ENCODE results near the gene ACIN1. TPM values are rescaled to one million over a fixed set of nuclear protein-coding genes. Genes with fewer than 3 reads are reported as not detected.

ACIN1 gene
- total and polyA plus RNA-seq, 9 of the 15 experiments (the other 6 are each of a cell fraction or from before 2014, with no cell fraction given) = 5.0 to 196 (median 129) TPM

- TF ChIP-seq UBTF (IDR thresholded peaks at IDR 0.05; ENCODE audit: borderline replicate concordance in 1 of 2, low read depth in 2 of 2, low read length in 2 of 2) = no peak
- no peak for TF ChIP-seq SP1 (CRISPR knock-in tag; IDR thresholded peaks at IDR 0.05)
- no peak for TF ChIP-seq CEBPG (CRISPR knock-in tag; IDR thresholded peaks at IDR 0.05)
- no peak for TF ChIP-seq CEBPG (tag; conservative IDR thresholded peaks at IDR 0.05 in 1 of 2, IDR thresholded peaks at IDR 0.05 in 1 of 2)
These were observed 49.0 kb upstream of the ACIN1 start (continued) for GRCh38 chr14:23143911-23144310.

- H2AFZ ChIP-seq (ENCODE audit: low read depth, low read length) = no peak overlapping the region
- CTCF ChIA-PET (ENCODE audit: low intra/inter-chr PET ratio) = no interaction called here
- WGBS (ENCODE audit: insufficient coverage, low coverage, missing lambda C conversion rate) = 70% methylated on average over 4 of the region's 4 CpGs
- no peaks in the 10 kb centered on the region for H3K9me3 ChIP-seq (replicated peaks; ENCODE audit: control insufficient read depth, insufficient read depth, low read depth, low read length)
- POLR2A ChIA-PET = interaction anchor here (0.5 to 1.2 kb wide), 2 partner anchors 65 to 377 kb away, joined by 3 read pairs; partner anchors contain the start of gene OXA1L
- in situ Hi-C loops (cut with MboI) = no loop called here
- H3K4me1 ChIP-seq (replicated peaks in 1 of 2; ENCODE audit: control insufficient read depth in 2 of 2, insufficient read depth in 2 of 2, low read length in 2 of 2) = peaks cover 31 to 45% of the 10 kb centered on the region in 2 experiments; a peak in 4 of 5 replicates
- no peak overlapping the region for H3K4me2 ChIP-seq (ENCODE audit: insufficient read depth, low read length)
- no peaks in the 10 kb centered on the region for H4K20me1 ChIP-seq (replicated peaks; ENCODE audit: control insufficient read depth, insufficient read depth, low read length)
- FAIRE-seq = no peak
- no peak for ATAC-seq
- H3K9me1 ChIP-seq (ENCODE audit: control insufficient read depth, insufficient read depth, low read length) = no peaks in the 10 kb centered on the region
- intact Hi-C loops (cut with micrococcal nuclease) = no loop called here
- DNase-seq (ENCODE audit: extremely low read depth in 1 of 4, low spot score in 3 of 4) = no peak
- H3K4me3 ChIP-seq = no peak overlapping the region
- no peak overlapping the region for H3K9ac ChIP-seq (ENCODE audit: insufficient read depth in 1 of 2, low read depth in 2 of 2, low read length in 2 of 2)
- no peaks in the 10 kb centered on the region for H3K79me2 ChIP-seq (ENCODE audit: control insufficient read depth, insufficient read depth, low read length)
- H3K27me3 ChIP-seq (ENCODE audit: control insufficient read depth in 2 of 2, insufficient read depth in 2 of 2, low read length in 2 of 2) = no peaks in the 10 kb centered on the region
- peaks cover 5% of the 10 kb centered on the region; the same call in 1 of the 3 replicates for H3K36me3 ChIP-seq (ENCODE audit: control insufficient read depth, insufficient read depth, low read length)
- no TSS peak for BruUV-seq (replicated peaks)
- no peak overlapping the region for H3K27ac ChIP-seq (ENCODE audit: extremely low read depth, low read depth, low read length)
- TF ChIP-seq RFX1 (IDR thresholded peaks at IDR 0.05) = no peak
- no peak for TF ChIP-seq POLR2AphosphoS5 (IDR thresholded peaks at IDR 0.05; ENCODE audit: control insufficient read depth, insufficient read depth, low read depth, low read length)
- no peak for TF ChIP-seq TGIF2 (CRISPR knock-in tag; IDR thresholded peaks at IDR 0.05)
- no peak for TF ChIP-seq TCF7 (IDR thresholded peaks at IDR 0.05; ENCODE audit: borderline replicate concordance)
- no peak for TF ChIP-seq ZBTB34 (CRISPR knock-in tag; IDR thresholded peaks at IDR 0.05)
- no peak for TF ChIP-seq NFATC3 (IDR thresholded peaks at IDR 0.05)
- TF ChIP-seq SRSF1 (IDR thresholded peaks at IDR 0.05; ENCODE audit: low read depth, low read length) = no peak
- no peak for TF ChIP-seq ZNF384 (IDR thresholded peaks at IDR 0.05; ENCODE audit: low read depth, low read length)
- no peak for TF ChIP-seq SIN3B (IDR thresholded peaks at IDR 0.05; ENCODE audit: low read depth)
- TF ChIP-seq JUN (IDR thresholded peaks at IDR 0.05; ENCODE audit: borderline replicate concordance, low read depth, low read length) = no peak
- no peak for TF ChIP-seq JUN (CRISPR knock-in tag; IDR thresholded peaks at IDR 0.05; ENCODE audit: borderline replicate concordance)
- TF ChIP-seq MTF1 (CRISPR knock-in tag; IDR thresholded peaks at IDR 0.05; ENCODE audit: borderline replicate concordance) = no peak
- no peak for TF ChIP-seq ZNF444 (CRISPR knock-in tag; IDR thresholded peaks at IDR 0.05)
These were observed 47.9 kb upstream of the ACIN1 start for GRCh38 chr14:23142826-23143225.

Measured in K562 (cell line).